Measurements from ENCODE around the gene ENGASE. TPM values are rescaled to one million over a fixed set of nuclear protein-coding genes. Genes with fewer than 3 reads are reported as not detected.

ENGASE gene
- total and polyA plus RNA-seq, 9 of the 15 experiments (the other 6 are each of a cell fraction or from before 2014, with no cell fraction given) = 0.06 to 45.5 (median 13.9) TPM

GRCh38 chr17:79033046-79033616 is 41.5 kb upstream of the ENGASE start (continued):
- no peak for TF ChIP-seq ZFP91 (CRISPR knock-in tag; IDR thresholded peaks at IDR 0.05)

- under 1% methylated on average over 25 of the region's 28 CpGs for WGBS (ENCODE audit: insufficient coverage, low coverage, missing lambda C conversion rate)
- POLR2A ChIA-PET = interaction anchor here (0.7 to 1.6 kb wide), 5 partner anchors 7 to 111 kb away, joined by 3 to 7 read pairs (median 4); no protein-coding TSS in a partner anchor
Measured at GRCh38 chr17:79033741-79034501, 40.7 kb upstream of the ENGASE start.

More at GRCh38 chr17:79033741-79034501, 40.7 kb upstream of the ENGASE start:
- no peak overlapping the region for H3K27ac ChIP-seq (ENCODE audit: extremely low read depth, low read depth, low read length)
- no peaks in the 10 kb centered on the region for H3K36me3 ChIP-seq (ENCODE audit: control insufficient read depth, insufficient read depth, low read length)
- no peaks in the 10 kb centered on the region for H3K9me1 ChIP-seq (ENCODE audit: control insufficient read depth, insufficient read depth, low read length)
- no peak overlapping the region for H3K4me3 ChIP-seq
- H4K20me1 ChIP-seq (replicated peaks; ENCODE audit: control insufficient read depth, insufficient read depth, low read length) = peaks cover 4% of the 10 kb centered on the region; the same call in 1 of the 2 replicates
- ATAC-seq (no peak), DNase-seq (ENCODE audit: extremely low read depth in 1 of 4, low spot score in 3 of 4) (no peak), FAIRE-seq (no peak)
- CTCF ChIA-PET (ENCODE audit: low intra/inter-chr PET ratio) = no interaction called here
- intact Hi-C loops (cut with micrococcal nuclease) = no loop called here
- H2AFZ ChIP-seq (ENCODE audit: low read depth, low read length) = no peak overlapping the region
- peaks cover 50 to 73% of the 10 kb centered on the region in 2 experiments for H3K27me3 ChIP-seq (ENCODE audit: control insufficient read depth in 2 of 2, insufficient read depth in 2 of 2, low read length in 2 of 2)
- in situ Hi-C loops (cut with MboI) = no loop called here
- no TSS peak for BruUV-seq (replicated peaks)
- no peak overlapping the region for H3K4me2 ChIP-seq (ENCODE audit: insufficient read depth, low read length)
- no peaks in the 10 kb centered on the region for H3K79me2 ChIP-seq (ENCODE audit: control insufficient read depth, insufficient read depth, low read length)
- no peaks in the 10 kb centered on the region for H3K9me3 ChIP-seq (replicated peaks; ENCODE audit: control insufficient read depth, insufficient read depth, low read depth, low read length)
- no peak for TF ChIP-seq ZNF551 (CRISPR knock-in tag; IDR thresholded peaks at IDR 0.05)
- TF ChIP-seq EZH2 (IDR thresholded peaks at IDR 0.05; ENCODE audit: borderline replicate concordance, low read depth, low read length) = no peak
- no peak for TF ChIP-seq BCLAF1 (IDR thresholded peaks at IDR 0.05; ENCODE audit: borderline replicate concordance in 1 of 2, control insufficient read depth in 1 of 2, low read depth in 2 of 2, low read length in 1 of 2)
- no peak overlapping the region for H3K9ac ChIP-seq (ENCODE audit: insufficient read depth in 1 of 2, low read depth in 2 of 2, low read length in 2 of 2)
- H3K4me1 ChIP-seq (replicated peaks in 1 of 2; ENCODE audit: control insufficient read depth in 2 of 2, insufficient read depth in 2 of 2, low read length in 2 of 2) = no peaks in the 10 kb centered on the region
